WTC11 (cell line): Measurements from ENCODE around the gene BCL7C. TPM values are rescaled to one million over a fixed set of nuclear protein-coding genes. Genes with fewer than 3 reads are reported as not detected.
A peak's percentile ranks its signal among the peaks of the same experiment; 100 is the strongest.

ENCODE experiments used
- ATF1 ChIP-seq: sonication (generic); formaldehyde crosslinking; IDR thresholded peaks from 2 replicates; pipeline ENCODE4 v1.8.1; 2023; ENCODE audit warnings: mild to moderate bottlenecking, moderate library complexity, missing genetic modification reagents
- ATF3 ChIP-seq: sonication (generic); formaldehyde crosslinking; conservative IDR thresholded peaks from 2 replicates; pipeline ENCODE4 v1.8.1; 2022; ENCODE audit warnings: mild to moderate bottlenecking, missing genetic modification reagents
- CBFB ChIP-seq: sonication (generic); formaldehyde crosslinking; IDR thresholded peaks from 2 replicates; pipeline ENCODE4 v1.8.1; 2022; ENCODE audit warnings: mild to moderate bottlenecking, low read depth, missing genetic modification reagents
- CREB1 ChIP-seq: sonication (generic); formaldehyde crosslinking; IDR thresholded peaks from 2 replicates; pipeline ENCODE4 v1.8.0; 2023; ENCODE audit warnings: mild to moderate bottlenecking, missing genetic modification reagents
- CREM ChIP-seq: sonication (generic); formaldehyde crosslinking; IDR thresholded peaks from 2 replicates; pipeline ENCODE4 v1.8.1; 2022; ENCODE audit warnings: mild to moderate bottlenecking, missing genetic modification reagents, moderate library complexity
- ELF4 ChIP-seq: sonication (generic); formaldehyde crosslinking; IDR thresholded peaks from 2 replicates; pipeline ENCODE4 v1.8.1; 2022; ENCODE audit warnings: low read depth, mild to moderate bottlenecking, moderate library complexity, missing genetic modification reagents
- ESRRA ChIP-seq: sonication (generic); formaldehyde crosslinking; IDR thresholded peaks from 2 replicates; pipeline ENCODE4 v1.8.1; 2022; ENCODE audit warnings: mild to moderate bottlenecking, missing genetic modification reagents, borderline replicate concordance
- FOXP4 ChIP-seq: sonication (generic); formaldehyde crosslinking; IDR thresholded peaks from 2 replicates; pipeline ENCODE4 v1.8.0; 2022; ENCODE audit warnings: mild to moderate bottlenecking, missing genetic modification reagents
- IRF2 ChIP-seq: sonication (generic); formaldehyde crosslinking; IDR thresholded peaks from 2 replicates; pipeline ENCODE4 v1.8.0; 2022; ENCODE audit warnings: low read depth, missing genetic modification reagents, borderline replicate concordance
- MXD4 ChIP-seq: fragments of 250-450 bp; sonication (Bioruptor Pico); IDR thresholded peaks from 2 replicates; pipeline ENCODE4 v1.8.0; 2021; ENCODE audit warnings: mild to moderate bottlenecking, moderate library complexity, borderline replicate concordance
- NFYB ChIP-seq: sonication (generic); formaldehyde crosslinking; conservative IDR thresholded peaks from 2 replicates; pipeline ENCODE4 v1.8.0; 2022; ENCODE audit warnings: low read depth, missing genetic modification reagents
- NR3C1 ChIP-seq: sonication (generic); formaldehyde crosslinking; conservative IDR thresholded peaks from 2 replicates; pipeline ENCODE4 v1.8.1; 2023; ENCODE audit warnings: low read depth, mild to moderate bottlenecking, missing genetic modification reagents
- PRRX2 ChIP-seq: fragments of 250-450 bp; sonication (Bioruptor Pico); IDR thresholded peaks from 2 replicates; pipeline ENCODE4 v1.8.0; 2021; ENCODE audit warnings: mild to moderate bottlenecking
- RELA ChIP-seq: sonication (generic); formaldehyde crosslinking; IDR thresholded peaks from 2 replicates; pipeline ENCODE4 v1.8.1; 2022; ENCODE audit warnings: missing genetic modification reagents, mild to moderate bottlenecking, borderline replicate concordance
- RORB ChIP-seq: fragments of 250-450 bp; sonication (Bioruptor Pico); IDR thresholded peaks from 2 replicates; pipeline ENCODE4 v1.9.0; 2021; ENCODE audit warnings: mild to moderate bottlenecking
- SMAD3 ChIP-seq: sonication (generic); formaldehyde crosslinking; IDR thresholded peaks from 2 replicates; pipeline ENCODE4 v1.8.0; 2022; ENCODE audit warnings: missing genetic modification reagents, mild to moderate bottlenecking, borderline replicate concordance
- SP1 ChIP-seq: sonication (generic); formaldehyde crosslinking; conservative IDR thresholded peaks from 2 replicates; pipeline ENCODE4 v1.8.1; 2022; ENCODE audit warnings: missing genetic modification reagents
- TCF7 ChIP-seq: sonication (generic); formaldehyde crosslinking; IDR thresholded peaks from 2 replicates; pipeline ENCODE4 v1.8.0; 2022; ENCODE audit warnings: mild to moderate bottlenecking, low read depth, missing genetic modification reagents, moderate library complexity
- TEAD1 ChIP-seq: sonication (generic); formaldehyde crosslinking; IDR thresholded peaks from 2 replicates; pipeline ENCODE4 v1.8.0; 2022; ENCODE audit warnings: mild to moderate bottlenecking, missing genetic modification reagents
- ZBTB43 ChIP-seq: sonication (generic); formaldehyde crosslinking; IDR thresholded peaks from 2 replicates; pipeline ENCODE4 v1.8.1; 2023; ENCODE audit warnings: mild to moderate bottlenecking, missing genetic modification reagents
- ZNF121 ChIP-seq: sonication (generic); formaldehyde crosslinking; IDR thresholded peaks from 2 replicates; pipeline ENCODE4 v1.8.0; 2023; ENCODE audit warnings: missing genetic modification reagents
- ZNF138 ChIP-seq: sonication (generic); formaldehyde crosslinking; conservative IDR thresholded peaks from 2 replicates; pipeline ENCODE4 v1.8.1; 2022; ENCODE audit warnings: mild to moderate bottlenecking, moderate library complexity, missing genetic modification reagents
- ZNF232 ChIP-seq: sonication (generic); formaldehyde crosslinking; IDR thresholded peaks from 2 replicates; pipeline ENCODE4 v1.8.0; 2022; ENCODE audit warnings: mild to moderate bottlenecking, missing genetic modification reagents
- ZNF423 ChIP-seq: fragments of 250-450 bp; sonication (Bioruptor Pico); IDR thresholded peaks from 2 replicates; pipeline ENCODE4 v2.1.2; 2022; ENCODE audit warnings: mild to moderate bottlenecking, moderate library complexity
- ZNF671 ChIP-seq: fragments of 250-450 bp; sonication (Bioruptor Pico); IDR thresholded peaks from 2 replicates; pipeline ENCODE4 v1.8.0; 2021; ENCODE audit warnings: mild to moderate bottlenecking
- ZSCAN18 ChIP-seq: fragments of 250-450 bp; sonication (Bioruptor Pico); IDR thresholded peaks from 2 replicates; pipeline ENCODE4 v2.1.2; 2022; ENCODE audit warnings: mild to moderate bottlenecking, moderate library complexity
- total RNA-seq: library from RNA; stranded (reverse); gene quantifications from 3 replicates; pipeline ENCODE4 v1.2.3, GENCODE V29; 2021
- TF ChIP-seq, protein P1 (sequence below): sonication (generic); formaldehyde crosslinking; IDR thresholded peaks from 2 replicates; pipeline ENCODE4 v1.8.0; 2022; ENCODE audit warnings: mild to moderate bottlenecking, missing genetic modification reagents
- TF ChIP-seq, protein P2 (sequence below): fragments of 250-450 bp; sonication (Bioruptor Pico); IDR thresholded peaks from 2 replicates; pipeline ENCODE4 v1.9.0; 2021; ENCODE audit warnings: mild to moderate bottlenecking
- TF ChIP-seq, protein P3 (sequence below): sonication (generic); formaldehyde crosslinking; IDR thresholded peaks from 2 replicates; pipeline ENCODE4 v1.8.0; 2022; ENCODE audit warnings: mild to moderate bottlenecking, missing genetic modification reagents

Gene BCL7C
- total RNA-seq, 1 experiment from 2014 or later = 18.3 TPM

- TF ChIP-seq RELA (CRISPR knock-in tag) = 0 out of 2 replicates have a peak, but pooled peaks have one; percentile 63
- TF ChIP-seq CBFB (CRISPR knock-in tag) = no peak
- TF ChIP-seq PRRX2 (CRISPR knock-in tag) = 0 out of 2 replicates have a peak, but pooled peaks have one; percentile 42
- TF ChIP-seq, protein P1, sequence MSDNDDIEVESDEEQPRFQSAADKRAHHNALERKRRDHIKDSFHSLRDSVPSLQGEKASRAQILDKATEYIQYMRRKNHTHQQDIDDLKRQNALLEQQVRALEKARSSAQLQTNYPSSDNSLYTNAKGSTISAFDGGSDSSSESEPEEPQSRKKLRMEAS (CRISPR knock-in tag) = peak; percentile 91
- peak; percentile 94 for TF ChIP-seq SP1 (CRISPR knock-in tag)
- TF ChIP-seq ZNF232 = no peak
- no peak for TF ChIP-seq ZNF423 (CRISPR knock-in tag)
- no peak for TF ChIP-seq SMAD3 (CRISPR knock-in tag)
- TF ChIP-seq FOXP4 (CRISPR knock-in tag) = peak; percentile 86; the same call in 1 of the 2 replicates
- no peak for TF ChIP-seq RORB
- peak; percentile 82; the same call in 1 of the 2 replicates for TF ChIP-seq TCF7 (CRISPR knock-in tag)
- no peak for TF ChIP-seq ATF1 (CRISPR knock-in tag)
- TF ChIP-seq NR3C1 (CRISPR knock-in tag) = no peak
- TF ChIP-seq, protein P2, sequence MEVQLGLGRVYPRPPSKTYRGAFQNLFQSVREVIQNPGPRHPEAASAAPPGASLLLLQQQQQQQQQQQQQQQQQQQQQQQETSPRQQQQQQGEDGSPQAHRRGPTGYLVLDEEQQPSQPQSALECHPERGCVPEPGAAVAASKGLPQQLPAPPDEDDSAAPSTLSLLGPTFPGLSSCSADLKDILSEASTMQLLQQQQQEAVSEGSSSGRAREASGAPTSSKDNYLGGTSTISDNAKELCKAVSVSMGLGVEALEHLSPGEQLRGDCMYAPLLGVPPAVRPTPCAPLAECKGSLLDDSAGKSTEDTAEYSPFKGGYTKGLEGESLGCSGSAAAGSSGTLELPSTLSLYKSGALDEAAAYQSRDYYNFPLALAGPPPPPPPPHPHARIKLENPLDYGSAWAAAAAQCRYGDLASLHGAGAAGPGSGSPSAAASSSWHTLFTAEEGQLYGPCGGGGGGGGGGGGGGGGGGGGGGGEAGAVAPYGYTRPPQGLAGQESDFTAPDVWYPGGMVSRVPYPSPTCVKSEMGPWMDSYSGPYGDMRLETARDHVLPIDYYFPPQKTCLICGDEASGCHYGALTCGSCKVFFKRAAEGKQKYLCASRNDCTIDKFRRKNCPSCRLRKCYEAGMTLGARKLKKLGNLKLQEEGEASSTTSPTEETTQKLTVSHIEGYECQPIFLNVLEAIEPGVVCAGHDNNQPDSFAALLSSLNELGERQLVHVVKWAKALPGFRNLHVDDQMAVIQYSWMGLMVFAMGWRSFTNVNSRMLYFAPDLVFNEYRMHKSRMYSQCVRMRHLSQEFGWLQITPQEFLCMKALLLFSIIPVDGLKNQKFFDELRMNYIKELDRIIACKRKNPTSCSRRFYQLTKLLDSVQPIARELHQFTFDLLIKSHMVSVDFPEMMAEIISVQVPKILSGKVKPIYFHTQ (CRISPR knock-in tag) = no peak
- no peak for TF ChIP-seq ZNF121
- TF ChIP-seq ESRRA (CRISPR knock-in tag) = peak; percentile 82
- no peak for TF ChIP-seq ELF4
- no peak for TF ChIP-seq ZSCAN18 (CRISPR knock-in tag)
- TF ChIP-seq ZNF138 (CRISPR knock-in tag) = no peak
- TF ChIP-seq ATF3 (CRISPR knock-in tag) = peak; percentile 78; the same call in 1 of the 2 replicates
- no peak for TF ChIP-seq ZNF671
- TF ChIP-seq TEAD1 (CRISPR knock-in tag) = no peak
- no peak for TF ChIP-seq NFYB
- TF ChIP-seq, protein P3, sequence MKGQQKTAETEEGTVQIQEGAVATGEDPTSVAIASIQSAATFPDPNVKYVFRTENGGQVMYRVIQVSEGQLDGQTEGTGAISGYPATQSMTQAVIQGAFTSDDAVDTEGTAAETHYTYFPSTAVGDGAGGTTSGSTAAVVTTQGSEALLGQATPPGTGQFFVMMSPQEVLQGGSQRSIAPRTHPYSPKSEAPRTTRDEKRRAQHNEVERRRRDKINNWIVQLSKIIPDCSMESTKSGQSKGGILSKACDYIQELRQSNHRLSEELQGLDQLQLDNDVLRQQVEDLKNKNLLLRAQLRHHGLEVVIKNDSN (CRISPR knock-in tag) = peak; percentile 58; the same call in 1 of the 2 replicates
- no peak for TF ChIP-seq CREM (CRISPR knock-in tag)
- no peak for TF ChIP-seq MXD4 (CRISPR knock-in tag)
- TF ChIP-seq IRF2 (CRISPR knock-in tag) = peak; percentile 51; the same call in 1 of the 2 replicates
- TF ChIP-seq ZBTB43 (CRISPR knock-in tag) = 0 out of 2 replicates have a peak, but pooled peaks have one; percentile 62
- TF ChIP-seq CREB1 = no peak
These were observed at the start of gene BCL7C (continued) for GRCh38 chr16:30893744-30894539.
